Left ventricle myocardium inferior (tissue), 1 donor: Measurements from ENCODE around the gene MAZ. TPM values are rescaled to one million over a fixed set of nuclear protein-coding genes. Genes with fewer than 3 reads are reported as not detected.

Experiments
- DNase-seq: peaks from one replicate; pipeline ENCODE4 v3.0.0-alpha.2; 2020
- H3K27ac ChIP-seq: fragments of 200-600 bp; replicated peaks from 2 replicates; pipeline ENCODE4 v1.8.0; 2021
- H3K27me3 ChIP-seq: fragments of 200-600 bp; 2 replicates; pipeline ENCODE4 v1.8.0; 2021; ENCODE audit warnings: low read depth
- H3K36me3 ChIP-seq: fragments of 200-600 bp; 2 replicates; pipeline ENCODE4 v1.8.0; 2021
- H3K4me1 ChIP-seq: fragments of 200-600 bp; 2 replicates; pipeline ENCODE4 v1.8.0; 2021
- H3K4me3 ChIP-seq: fragments of 200-600 bp; 2 replicates; pipeline ENCODE4 v1.8.0; 2021; ENCODE audit warnings: mild to moderate bottlenecking, moderate library complexity
- H3K9me3 ChIP-seq: fragments of 200-600 bp; replicated peaks from 2 replicates; pipeline ENCODE4 v1.8.0; 2021
- intact Hi-C: fragments of 100-400 bp; cut with micrococcal nuclease; formaldehyde crosslinking; loops from one replicate; pipeline ENCODE4 v1.11.0; 2022
- total RNA-seq: library from RNA; stranded (reverse); fragmentation: NEBNext Ultra II Directional; extraction: Animal tissue kit (Norgen Biotek cat#: 25700); gene quantifications from one replicate; pipeline ENCODE4 v1.2.1, GENCODE V29; 2021
- TF ChIP-seq, protein P1 (sequence below): fragments of 200-600 bp; IDR thresholded peaks from 2 replicates; pipeline ENCODE4 v1.8.0; 2021; ENCODE audit warnings: antibody characterized with exemption, mild to moderate bottlenecking, borderline replicate concordance
- donor health status: DM: no; HTN: yes; CAD: no; lungs with severe emphysema.

MAZ gene
- total RNA-seq, 1 donor from 2014 or later, result 77.6 TPM

DNA sequence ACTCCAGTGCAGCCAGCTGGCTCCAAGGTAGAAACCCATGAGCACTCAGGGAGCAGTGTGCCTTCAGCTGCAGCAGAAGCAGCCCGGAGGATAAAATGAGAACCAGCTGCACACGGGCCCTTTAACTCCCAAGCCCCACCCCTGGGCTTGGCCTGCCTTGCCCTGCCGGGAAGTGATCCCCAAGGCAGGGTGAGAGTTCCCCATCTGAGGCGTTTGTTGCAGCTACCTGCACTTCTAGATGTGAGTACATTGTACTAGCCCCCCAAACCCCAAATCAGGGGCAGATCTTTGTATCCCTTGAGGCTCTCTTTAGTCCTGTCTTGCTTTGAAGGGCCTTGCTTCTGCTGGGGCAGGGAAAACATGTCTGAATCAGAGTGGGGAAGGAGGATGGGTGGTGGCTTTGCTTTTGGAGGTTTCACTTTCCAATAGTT lies 14.0 kb downstream of the MAZ start, which contains the start of gene MVP:
TSS of gene MVP (plus strand) at position 192 of the 431 bp plus-strand sequence. CDS start 10,088 bp downstream, outside the sequence.
- Histone ChIP-seq H3K9me3 (no peaks in the 10 kb centered on the region), H3K4me3 (peak within 1 kb of the TSS; percentile 81), H3K36me3 (peaks cover 22% of the 10 kb centered on the region), H3K4me1 (peaks cover 87% of the 10 kb centered on the region), H3K27ac (peak within 1 kb of the TSS; percentile 87), H3K27me3 (no peaks in the 10 kb centered on the region)
- TF ChIP-seq, protein P1, sequence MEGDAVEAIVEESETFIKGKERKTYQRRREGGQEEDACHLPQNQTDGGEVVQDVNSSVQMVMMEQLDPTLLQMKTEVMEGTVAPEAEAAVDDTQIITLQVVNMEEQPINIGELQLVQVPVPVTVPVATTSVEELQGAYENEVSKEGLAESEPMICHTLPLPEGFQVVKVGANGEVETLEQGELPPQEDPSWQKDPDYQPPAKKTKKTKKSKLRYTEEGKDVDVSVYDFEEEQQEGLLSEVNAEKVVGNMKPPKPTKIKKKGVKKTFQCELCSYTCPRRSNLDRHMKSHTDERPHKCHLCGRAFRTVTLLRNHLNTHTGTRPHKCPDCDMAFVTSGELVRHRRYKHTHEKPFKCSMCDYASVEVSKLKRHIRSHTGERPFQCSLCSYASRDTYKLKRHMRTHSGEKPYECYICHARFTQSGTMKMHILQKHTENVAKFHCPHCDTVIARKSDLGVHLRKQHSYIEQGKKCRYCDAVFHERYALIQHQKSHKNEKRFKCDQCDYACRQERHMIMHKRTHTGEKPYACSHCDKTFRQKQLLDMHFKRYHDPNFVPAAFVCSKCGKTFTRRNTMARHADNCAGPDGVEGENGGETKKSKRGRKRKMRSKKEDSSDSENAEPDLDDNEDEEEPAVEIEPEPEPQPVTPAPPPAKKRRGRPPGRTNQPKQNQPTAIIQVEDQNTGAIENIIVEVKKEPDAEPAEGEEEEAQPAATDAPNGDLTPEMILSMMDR, result no peak
- intact Hi-C loops, result no loop called here
- peak; percentile 67 for DNase-seq

DNA sequence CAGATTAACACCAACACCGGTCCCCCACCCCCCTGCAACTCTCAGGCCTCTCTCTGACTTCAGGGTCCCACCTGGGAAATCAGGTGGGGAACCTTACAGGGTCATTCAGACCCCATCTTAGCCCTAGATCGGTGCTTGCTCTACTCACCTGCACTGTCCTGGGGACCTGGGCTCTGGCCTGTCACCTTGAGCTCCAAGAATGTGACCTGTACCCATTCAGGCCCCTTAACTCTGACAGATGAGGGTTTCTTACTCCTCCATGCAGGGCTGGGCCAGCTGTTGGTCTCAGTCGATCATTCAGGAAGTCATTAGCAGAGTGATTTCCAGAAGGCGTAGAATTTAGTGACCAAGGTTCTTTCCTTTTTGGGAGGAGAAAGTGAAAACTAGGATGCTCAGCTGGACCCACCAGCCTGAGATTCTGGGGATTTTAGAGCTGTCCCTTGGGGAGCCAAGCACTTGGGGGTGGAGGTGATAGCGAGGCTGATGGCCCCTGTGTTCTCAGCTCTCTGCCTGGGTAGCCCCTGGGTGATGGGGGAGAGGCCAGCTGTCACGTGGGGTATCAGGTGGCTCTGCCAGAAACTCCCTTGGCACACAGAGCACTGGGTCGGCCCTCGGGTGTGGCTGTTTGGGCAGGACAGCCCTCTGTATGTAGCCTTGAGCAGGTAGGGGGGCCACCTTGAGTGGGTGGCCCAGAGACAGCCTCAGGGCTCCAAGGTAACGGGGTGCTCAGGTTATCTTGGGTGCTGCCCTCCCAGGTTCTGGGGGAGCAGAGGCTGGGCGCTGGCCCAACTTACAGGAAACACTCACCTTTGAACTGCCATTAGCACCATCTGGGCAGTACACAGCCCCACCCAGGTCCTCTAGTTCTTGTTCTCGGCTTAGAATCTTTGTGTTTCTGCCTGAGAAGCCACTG lies 14.7 kb downstream of the MAZ start:
- no peaks in the 10 kb centered on the region for H3K27me3 ChIP-seq
- peaks cover 92% of the 10 kb centered on the region for H3K4me1 ChIP-seq
- intact Hi-C loops, result no loop called here
- peak overlapping the region; percentile 81 for H3K4me3 ChIP-seq
- H3K9me3 ChIP-seq, result no peaks in the 10 kb centered on the region
- TF ChIP-seq, protein P1, result no peak
- H3K27ac ChIP-seq, result peak overlapping the region; percentile 87
- peaks cover 22% of the 10 kb centered on the region for H3K36me3 ChIP-seq
- no peak for DNase-seq

DNA sequence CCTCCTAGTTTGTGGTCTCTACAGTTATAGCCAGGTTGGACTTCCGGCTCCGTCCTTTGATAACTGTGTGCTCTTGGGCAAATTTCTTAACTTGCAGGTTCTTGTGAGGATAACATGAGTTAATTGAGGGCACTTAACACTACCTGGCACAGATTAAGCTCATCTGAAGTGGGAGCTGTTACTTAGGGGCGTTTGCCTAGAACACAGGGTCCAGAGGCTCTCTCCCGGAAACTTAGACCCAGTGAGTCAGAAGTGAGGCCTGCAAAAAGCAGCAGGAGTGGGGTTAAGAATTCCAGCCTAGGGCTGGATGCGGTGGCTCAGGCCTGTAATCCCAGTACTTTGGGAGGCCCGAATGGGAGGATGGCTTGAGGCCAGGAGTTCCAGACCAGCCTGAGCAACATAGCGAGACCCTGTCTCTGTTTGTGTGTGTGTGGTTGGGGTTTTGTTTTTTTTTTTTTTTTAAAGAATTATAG lies 15.3 kb downstream of the MAZ start:
- Histone ChIP-seq H3K27ac (peak overlapping the region; percentile 87), H3K36me3 (peaks cover 22% of the 10 kb centered on the region), H3K4me3 (peak overlapping the region; percentile 81), H3K27me3 (no peaks in the 10 kb centered on the region), H3K9me3 (no peaks in the 10 kb centered on the region), H3K4me1 (peaks cover 92% of the 10 kb centered on the region)
- TF ChIP-seq, protein P1, result no peak
- intact Hi-C loops, result no loop called here
- DNase-seq, result no peak

DNA sequence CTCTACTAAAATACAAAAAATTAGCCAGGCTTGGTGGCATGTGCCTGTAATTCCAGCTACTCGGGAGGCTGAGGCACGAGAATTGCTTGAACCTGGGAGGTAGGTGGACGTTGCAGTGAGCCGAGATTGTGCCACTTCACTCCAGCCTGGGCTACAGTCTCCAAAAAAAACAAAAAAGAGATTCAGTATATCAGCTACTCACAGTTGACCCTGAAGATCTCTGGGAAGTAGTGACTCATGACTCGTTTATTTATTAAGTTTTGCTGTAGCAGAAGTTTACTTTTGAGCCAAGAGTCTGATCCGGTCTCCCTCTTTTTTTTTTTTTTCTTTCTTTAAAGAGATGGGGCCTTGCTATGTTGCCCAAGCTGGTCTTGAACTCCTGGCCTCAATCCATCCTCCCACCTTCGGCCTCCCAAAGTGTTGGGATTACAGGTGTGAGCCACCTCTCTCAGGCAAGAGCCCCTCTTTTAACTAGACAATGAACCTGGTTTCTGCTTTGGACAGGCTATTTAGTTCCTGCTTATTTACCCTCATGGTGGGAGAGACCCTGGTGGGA lies 18.3 kb downstream of the MAZ start:
- TF ChIP-seq, protein P1, result no peak
- peaks cover 88% of the 10 kb centered on the region for H3K4me1 ChIP-seq
- intact Hi-C loops, result no loop called here
- H3K4me3 ChIP-seq, result peak overlapping the region; percentile 21
- no peak for DNase-seq
- H3K27ac ChIP-seq, result peak overlapping the region; percentile 87
- no peaks in the 10 kb centered on the region for H3K9me3 ChIP-seq
- H3K27me3 ChIP-seq, result no peaks in the 10 kb centered on the region
- H3K36me3 ChIP-seq, result peaks cover under 1% of the 10 kb centered on the region

DNA sequence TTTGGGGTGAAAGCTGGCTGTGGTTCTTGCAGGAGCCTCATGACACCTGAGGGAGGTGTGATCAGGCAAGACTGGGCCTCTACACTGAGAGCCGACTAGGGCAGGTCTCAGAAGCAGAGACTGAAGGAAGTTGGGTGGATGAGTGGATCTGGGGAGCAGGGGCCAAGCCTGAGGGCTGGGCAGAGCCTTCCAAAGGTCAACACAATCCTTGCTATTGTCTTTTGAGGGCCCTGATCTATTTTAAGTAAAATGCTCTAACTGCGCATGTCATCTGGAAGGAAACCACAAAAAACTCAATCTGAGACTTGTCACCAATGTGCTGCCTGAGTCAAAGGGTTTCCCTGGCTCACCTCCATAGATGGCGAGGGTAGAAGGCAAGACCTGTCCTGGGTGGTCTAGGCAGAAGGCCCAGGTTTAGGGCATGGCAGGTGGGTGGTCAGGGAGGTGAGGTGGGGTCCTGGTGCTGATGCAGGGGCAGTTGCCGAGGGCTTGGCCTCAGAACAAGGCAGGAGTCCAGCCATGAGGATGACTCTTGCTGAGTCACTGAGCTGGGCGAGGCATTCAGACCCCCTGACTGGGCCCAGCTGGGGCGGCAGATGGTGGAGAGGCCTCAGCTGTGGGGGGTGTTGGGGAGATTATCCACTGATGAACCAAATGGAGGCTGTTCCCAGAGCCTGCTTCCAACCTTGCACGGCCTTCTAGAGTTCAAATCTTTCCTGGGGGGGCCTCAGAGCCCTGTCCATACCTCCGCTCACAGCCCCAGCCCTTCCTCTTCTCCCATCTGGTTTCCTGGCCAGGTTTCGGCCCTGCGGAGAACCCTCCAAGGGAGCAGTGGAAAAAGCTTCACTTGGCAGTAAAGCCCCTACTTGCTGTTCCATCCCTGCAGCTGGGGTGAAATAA lies 19.1 kb downstream of the MAZ start:
- no peaks in the 10 kb centered on the region for H3K27me3 ChIP-seq
- TF ChIP-seq, protein P1, result no peak
- intact Hi-C loops, result no loop called here
- peaks cover 4% of the 10 kb centered on the region for H3K36me3 ChIP-seq
- H3K4me3 ChIP-seq, result peak overlapping the region; percentile 21
- H3K27ac ChIP-seq, result peak overlapping the region; percentile 87
- peaks cover 86% of the 10 kb centered on the region for H3K4me1 ChIP-seq
- no peaks in the 10 kb centered on the region for H3K9me3 ChIP-seq
- DNase-seq, result peak; percentile 67
